Choroid plexus epithelial cell (primary cell): Measurements from ENCODE around the gene HAND2.

Experiments
- DNase-seq: peaks from one replicate; pipeline ENCODE4 v3.0.0-alpha.2; 2010; ENCODE audit warnings: low read depth
- H3K4me3 ChIP-seq: 2 replicates; pipeline ENCODE4 v1.5.1; 2011; ENCODE audit warnings: low read depth, mild to moderate bottlenecking, control low read depth, low read length, moderate library complexity
- CTCF ChIP-seq: conservative IDR thresholded peaks from 2 replicates; pipeline ENCODE4 v1.5.1; 2011; ENCODE audit warnings: low read depth, mild to moderate bottlenecking, control low read depth, inconsistent platforms, low read length, moderate library complexity

The HAND2 gene

GRCh38 chr4:173482330-173482931 is 47.6 kb downstream of the HAND2 start:
- no peak overlapping the region for H3K4me3 ChIP-seq
- no peak for DNase-seq
- no peak for TF ChIP-seq CTCF

GRCh38 chr4:173478913-173479283 is 51.1 kb downstream of the HAND2 start:
- DNase-seq, result no peak
- TF ChIP-seq CTCF, result no peak
- no peak overlapping the region for H3K4me3 ChIP-seq

GRCh38 chr4:173478201-173478912 is 51.7 kb downstream of the HAND2 start:
- no peak for TF ChIP-seq CTCF
- DNase-seq, result no peak
- H3K4me3 ChIP-seq, result no peak overlapping the region

- DNase-seq, result no peak
- no peak overlapping the region for H3K4me3 ChIP-seq
- TF ChIP-seq CTCF, result no peak
These were observed 53.0 kb downstream of the HAND2 start for GRCh38 chr4:173477016-173477415.
